GM18867 (cell line): ENCODE data around the gene TLE3.
A peak's percentile ranks its signal among the peaks of the same experiment; 100 is the strongest.

Experiments used
- ATAC-seq: cut with Tn5 transposase; IDR thresholded peaks from one replicate; pipeline ENCODE4 v1.9.1; 2021; ENCODE audit warnings: mild to moderate bottlenecking, moderate library complexity; ENCODE audit not compliant: unreplicated experiment

TLE3 gene

GRCh38 chr15:70049701-70050301 lies 47.9 kb downstream of the TLE3 start:
- ATAC-seq = no peak

DNA sequence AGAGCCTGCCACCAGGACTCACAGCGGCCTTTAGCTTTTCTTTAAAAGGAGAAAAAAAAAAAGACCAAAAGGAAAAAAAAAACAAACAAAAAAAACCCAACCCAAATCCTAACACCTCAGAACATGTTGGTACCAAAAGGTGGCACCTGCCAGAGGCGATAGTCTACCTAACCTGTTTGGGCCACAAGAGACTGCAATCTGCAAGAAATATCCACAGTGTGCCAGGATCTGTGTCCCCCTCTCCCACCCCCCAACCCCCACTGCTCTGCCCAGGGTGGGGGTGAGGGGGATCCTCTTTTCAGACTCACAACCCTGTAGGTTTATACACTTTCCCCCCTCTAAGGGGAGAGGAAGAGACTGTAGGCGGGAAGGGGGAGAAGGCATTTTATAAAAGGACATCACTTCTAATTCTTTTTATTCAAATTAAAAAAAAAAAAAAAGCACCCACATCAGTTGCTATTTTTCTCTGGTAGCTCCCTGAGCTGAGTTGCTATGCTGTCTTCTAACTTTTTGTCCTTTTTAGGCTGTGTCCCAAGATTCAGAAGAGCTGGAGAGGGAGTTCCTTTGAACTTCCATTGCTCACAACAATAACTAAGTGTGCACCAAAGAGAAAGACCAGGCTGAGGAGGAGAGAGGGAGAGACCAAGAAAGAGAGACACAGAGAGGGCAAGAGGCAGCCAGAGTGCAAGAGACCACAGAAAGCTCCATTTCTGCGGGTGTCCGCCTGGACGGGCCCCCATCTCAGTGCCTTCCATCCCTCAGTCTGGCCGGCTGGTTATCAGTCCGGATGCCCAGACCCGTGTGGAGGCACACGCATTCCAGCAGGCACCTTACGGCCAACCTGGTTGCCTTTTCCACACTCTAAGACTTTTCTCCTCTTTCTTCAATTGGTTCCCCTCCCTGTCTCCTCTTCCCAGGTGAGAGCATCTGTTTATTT lies 48.9 kb downstream of the TLE3 start:
- no peak for ATAC-seq

DNA sequence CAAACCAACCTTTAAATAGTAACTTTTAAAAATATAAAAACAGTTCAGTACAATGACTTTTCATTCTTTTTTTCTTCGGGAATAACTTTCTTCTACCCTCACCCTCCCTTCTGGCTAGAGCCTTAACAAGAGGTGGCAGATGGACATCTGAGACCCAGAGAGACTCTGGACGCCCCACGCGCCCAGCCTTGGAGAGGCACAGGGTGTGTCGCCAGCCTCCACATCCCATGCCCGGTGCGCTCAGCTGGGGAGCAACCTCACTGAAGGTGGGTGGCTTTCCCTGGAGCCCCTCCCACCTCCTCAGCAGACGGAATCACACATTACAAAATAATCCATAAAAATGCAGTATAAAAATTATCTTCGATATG lies 49.5 kb downstream of the TLE3 start:
- ATAC-seq = no peak

- no peak for ATAC-seq
Measured at GRCh38 chr15:70047386-70048197, 50.1 kb downstream of the TLE3 start.

GRCh38 chr15:70046679-70047369 lies 50.9 kb downstream of the TLE3 start:
- no peak for ATAC-seq

- ATAC-seq = no peak
Measured at GRCh38 chr15:70045045-70045444, 52.7 kb downstream of the TLE3 start.

DNA sequence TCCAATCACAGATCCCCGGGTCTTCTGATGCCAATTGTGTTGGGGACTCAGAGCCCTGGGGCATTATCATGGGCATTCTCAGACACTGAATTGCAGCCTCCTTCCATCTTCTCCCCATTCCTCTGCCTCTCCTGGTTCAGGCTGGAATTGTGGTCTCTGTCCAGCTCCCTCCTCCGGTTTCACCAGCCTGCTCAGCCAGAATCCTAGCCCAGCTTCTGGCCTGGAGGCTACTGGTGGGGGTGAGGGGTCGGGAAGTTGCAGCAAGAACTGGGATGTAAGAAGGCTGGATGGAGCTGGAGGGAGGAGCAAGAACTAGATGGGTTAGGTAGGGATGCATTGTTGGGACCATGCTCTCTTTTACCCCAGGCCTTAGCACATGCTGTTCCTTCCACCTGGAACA lies 53.5 kb downstream of the TLE3 start:
- no peak for ATAC-seq

- ATAC-seq = no peak
Measured at GRCh38 chr15:70043590-70043989, 54.1 kb downstream of the TLE3 start.

DNA sequence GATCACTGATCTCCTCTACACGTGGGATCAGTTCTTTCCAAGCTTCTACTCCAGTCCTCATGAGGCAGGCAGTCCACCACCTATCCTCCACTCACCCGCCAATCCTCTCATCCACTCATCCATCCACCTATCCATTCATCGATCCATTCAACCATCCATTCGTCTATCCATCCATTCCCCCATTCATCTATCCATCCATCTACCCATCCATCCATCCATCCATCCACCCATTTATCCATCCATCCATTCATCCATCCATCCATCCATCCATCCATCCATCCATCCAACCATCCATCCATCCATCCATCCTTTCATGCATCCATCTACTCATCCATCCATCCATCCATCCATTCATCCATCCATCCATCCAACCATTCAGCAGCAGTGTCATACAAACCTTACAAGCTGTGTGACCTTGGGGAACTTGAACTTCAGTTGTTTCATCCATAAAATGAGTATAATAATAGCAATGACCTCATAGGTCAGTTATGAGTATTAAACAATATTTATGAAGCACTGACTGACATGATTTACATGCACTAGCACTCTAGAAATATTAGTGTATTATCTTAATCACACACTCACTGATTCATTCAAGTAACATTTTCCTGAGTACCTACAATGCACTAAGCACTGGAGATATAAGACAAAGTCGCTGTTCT lies 55.0 kb downstream of the TLE3 start:
- no peak for ATAC-seq

DNA sequence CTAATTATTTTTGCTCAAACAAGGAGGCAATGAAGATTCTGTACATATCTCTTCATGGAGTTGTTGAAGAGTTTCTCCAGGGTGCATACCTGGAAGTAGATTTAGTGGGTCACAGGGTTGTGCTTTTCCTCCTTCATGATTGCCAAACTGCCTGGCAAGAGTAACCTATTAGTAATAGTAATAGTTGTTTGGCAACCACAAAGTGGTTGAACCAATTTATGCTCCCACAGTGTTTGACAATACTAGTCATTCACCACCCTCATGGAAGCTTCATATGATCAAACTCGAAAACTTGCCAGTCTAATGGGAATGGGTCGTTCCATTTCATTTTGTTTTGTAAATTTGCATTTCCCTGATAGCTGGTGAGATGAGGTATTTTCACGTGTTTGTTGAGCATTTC lies 57.8 kb downstream of the TLE3 start:
- no peak for ATAC-seq

GRCh38 chr15:70038730-70039392 lies 58.9 kb downstream of the TLE3 start:
- ATAC-seq = no peak

DNA sequence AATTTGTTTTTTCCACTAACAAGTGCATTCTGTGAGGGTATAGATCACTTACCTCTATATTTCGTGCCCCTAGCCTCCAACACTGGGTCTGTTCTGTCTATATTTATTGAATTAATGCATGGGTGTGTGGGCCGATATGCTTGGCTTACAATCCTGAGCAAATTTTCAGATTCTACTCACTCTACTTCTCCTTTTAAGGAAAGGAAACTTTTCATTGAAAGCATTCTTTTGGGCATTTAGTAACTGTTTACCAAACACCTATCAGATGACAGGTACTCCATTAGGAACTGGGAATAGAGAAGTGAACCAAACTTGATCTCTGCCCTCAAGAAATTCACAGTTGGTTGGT lies 60.5 kb downstream of the TLE3 start:
- ATAC-seq = no peak

GRCh38 chr15:70036585-70037291 lies 61.0 kb downstream of the TLE3 start:
- ATAC-seq = peak; percentile 83

DNA sequence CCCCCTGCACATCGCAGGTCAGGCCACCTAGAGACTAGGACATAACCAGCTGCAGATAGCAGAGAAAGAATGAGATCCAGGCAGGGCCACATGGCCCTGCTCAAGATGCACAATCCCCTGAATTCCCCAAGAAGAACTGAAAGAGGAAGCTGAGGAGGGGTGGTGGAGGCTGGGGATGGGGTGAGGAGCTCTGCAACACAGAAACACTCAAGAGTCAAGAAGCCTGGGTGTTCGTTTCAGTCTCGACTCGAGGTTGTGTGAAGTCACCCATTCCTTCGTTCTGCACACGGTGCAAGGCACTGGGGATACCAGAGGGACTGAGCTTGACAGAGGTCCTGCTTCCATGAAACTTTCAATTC lies 62.0 kb downstream of the TLE3 start:
- peak; percentile 55 for ATAC-seq

GRCh38 chr15:70035051-70035718 lies 62.5 kb downstream of the TLE3 start:
- ATAC-seq = no peak

GRCh38 chr15:70034596-70034995 lies 63.1 kb downstream of the TLE3 start:
- ATAC-seq = no peak

DNA sequence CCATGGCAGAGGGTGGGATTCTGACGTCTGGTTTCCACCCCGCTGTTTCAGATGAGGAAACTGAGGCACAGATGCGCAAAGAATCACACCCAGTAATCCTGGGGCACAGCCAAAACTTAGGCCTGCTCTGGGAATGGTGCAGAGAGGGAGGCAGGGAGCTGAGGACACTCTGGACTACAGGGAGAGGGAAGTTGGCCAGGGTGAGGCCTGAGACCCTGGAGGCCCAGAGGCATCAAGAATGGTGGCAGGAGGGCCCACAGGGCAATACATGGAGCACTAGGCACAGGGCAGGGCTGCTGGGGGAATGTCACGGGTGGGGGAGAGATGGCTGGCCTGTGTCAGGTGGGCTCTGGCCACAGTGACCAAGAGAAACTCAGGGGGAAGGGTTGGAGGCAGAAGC lies 63.6 kb downstream of the TLE3 start:
- ATAC-seq = no peak

DNA sequence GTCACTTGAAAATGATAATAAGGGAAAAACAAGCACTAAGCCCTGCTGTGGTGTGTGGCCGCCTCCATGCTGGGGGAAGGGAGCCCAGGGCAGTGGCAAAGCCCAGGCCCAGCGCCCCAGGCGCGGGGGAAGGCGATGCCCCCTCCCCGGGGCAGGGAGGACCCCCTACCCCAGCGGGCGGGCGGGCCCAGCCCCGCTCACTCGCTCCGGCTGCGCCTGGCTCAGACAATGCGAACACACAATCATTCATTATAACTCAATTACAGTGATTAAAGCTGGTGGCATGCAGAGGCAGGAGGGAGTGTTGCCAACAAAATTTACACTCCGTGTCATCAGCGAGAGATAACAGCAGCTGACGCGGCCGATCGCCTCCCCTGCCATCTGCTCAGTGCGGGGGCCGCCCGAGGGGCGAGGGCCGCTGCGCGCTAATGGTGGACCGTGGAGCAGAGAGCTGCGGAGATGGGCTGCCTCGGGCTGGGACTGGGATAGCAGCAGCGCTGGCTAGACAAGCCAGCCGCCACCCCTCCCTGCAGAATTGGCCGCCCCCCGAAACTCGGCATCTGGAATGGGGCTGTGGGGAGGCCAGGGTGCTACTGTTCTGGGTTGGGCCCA lies 64.1 kb downstream of the TLE3 start:
- ATAC-seq = no peak

- ATAC-seq = no peak
Measured at GRCh38 chr15:70033109-70033508, 64.6 kb downstream of the TLE3 start.
